BLaER1 treated with 17β-estradiol and CSF1 and Interleukin-3, amounts not matched to agents 10 nM and 100 nM (cell line): ENCODE measurements around the gene DNLZ.

Source experiments
- H3K27ac ChIP-seq, 11 experiments: shearing (Covaris generic); formaldehyde crosslinking; 2 replicates each; pipeline ENCODE4 v1.8.1; 2022
- H3K27me3 ChIP-seq, 11 experiments: shearing (Covaris generic); formaldehyde crosslinking; 2 replicates each; pipeline ENCODE4 v1.8.1; 2022
- H3K36me3 ChIP-seq, 11 experiments: shearing (Covaris generic); formaldehyde crosslinking; 2 replicates each; pipeline ENCODE4 v1.8.1; 2022
- H3K4me1 ChIP-seq, 10 experiments: shearing (Covaris generic); formaldehyde crosslinking; 2 replicates each; pipeline ENCODE4 v1.8.1; 2022
- H3K4me2 ChIP-seq, 11 experiments: shearing (Covaris generic); formaldehyde crosslinking; 2 replicates each; pipeline ENCODE4 v1.8.1; 2022
- H3K4me3 ChIP-seq, 10 experiments: shearing (Covaris generic); formaldehyde crosslinking; 2 replicates each; pipeline ENCODE4 v1.8.1; 2022
- H3K9ac ChIP-seq, 11 experiments: shearing (Covaris generic); formaldehyde crosslinking; 2 replicates each; pipeline ENCODE4 v1.8.1; 2022
- H3K9me3 ChIP-seq, 11 experiments: shearing (Covaris generic); formaldehyde crosslinking; replicated peaks in 1 of 11; 2 replicates each; pipeline ENCODE4 v1.8.1; 2022
- H4K20me1 ChIP-seq, 11 experiments: shearing (Covaris generic); formaldehyde crosslinking; 2 replicates each; pipeline ENCODE4 v1.8.1; 2022
- Cebpa-rat ChIP-seq, 11 experiments: shearing (Covaris generic); IDR thresholded peaks; 2 replicates each; pipeline ENCODE4 v1.8.1; 2022

The DNLZ gene

GRCh38 chr9:136399176-136400037, 35.9 kb upstream of the DNLZ start:
- peak overlapping the region; percentile 84 to 100 (median 94) for H3K4me3 ChIP-seq
- H4K20me1 ChIP-seq, result peaks cover 8 to 66% (median 52%) of the 10 kb centered on the region in 11 experiments; a peak in 20 of 22 replicates
- H3K4me2 ChIP-seq, result peak overlapping the region; percentile 86 to 100 (median 94)
- no peak for TF ChIP-seq Cebpa-rat (IDR thresholded peaks at IDR 0.05)
- H3K4me1 ChIP-seq, result peaks cover 23 to 35% (median 32%) of the 10 kb centered on the region in 10 experiments
- H3K27ac ChIP-seq, result peak overlapping the region in 10 of 11 experiments; percentile 60 to 87 (median 76); a peak in 21 of 22 replicates
- no peaks in the 10 kb centered on the region for H3K27me3 ChIP-seq
- peak overlapping the region; percentile 79 to 95 (median 85) for H3K9ac ChIP-seq
- H3K36me3 ChIP-seq, result peaks cover 49 to 73% (median 64%) of the 10 kb centered on the region in 11 experiments
- no peaks in the 10 kb centered on the region for H3K9me3 ChIP-seq

DNA sequence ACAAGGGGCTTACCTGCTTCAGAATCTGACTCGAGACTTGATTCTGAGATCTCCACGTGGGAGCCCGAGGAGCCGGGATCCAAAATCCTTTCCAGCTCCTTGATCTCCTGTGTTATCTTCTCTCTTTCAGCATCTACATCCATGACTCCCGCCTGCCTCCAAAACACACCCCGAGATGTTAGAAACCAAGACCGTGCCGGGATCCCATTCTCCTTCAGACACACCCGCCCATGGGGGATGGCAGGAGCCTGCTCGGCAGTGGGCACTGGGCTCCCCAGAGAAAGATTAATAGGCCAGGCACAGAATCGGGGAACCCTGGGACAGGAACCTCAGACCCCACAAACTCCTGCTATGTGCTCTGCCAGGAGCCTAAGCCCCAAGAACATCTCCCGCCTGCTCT, 34.7 kb upstream of the DNLZ start:
- Histone ChIP-seq H3K9me3 (no peaks in the 10 kb centered on the region), H3K9ac (peak overlapping the region; percentile 79 to 95 (median 85)), H3K27ac (peak overlapping the region in 2 of 11 experiments; percentile 79 to 87; a peak in 4 of 22 replicates), H4K20me1 (peaks cover 0 to 68% (median 48%) of the 10 kb centered on the region in 11 experiments; a peak in 20 of 22 replicates), H3K27me3 (no peaks in the 10 kb centered on the region), H3K4me2 (peak overlapping the region; percentile 86 to 100 (median 94)), H3K4me1 (peaks cover 12 to 24% (median 20%) of the 10 kb centered on the region in 10 experiments), H3K4me3 (peak overlapping the region in 9 of 10 experiments; percentile 84 to 100 (median 94); a peak in 17 of 20 replicates), H3K36me3 (peaks cover 58 to 73% (median 67%) of the 10 kb centered on the region in 11 experiments)
- TF ChIP-seq Cebpa-rat (IDR thresholded peaks at IDR 0.05), result no peak

DNA sequence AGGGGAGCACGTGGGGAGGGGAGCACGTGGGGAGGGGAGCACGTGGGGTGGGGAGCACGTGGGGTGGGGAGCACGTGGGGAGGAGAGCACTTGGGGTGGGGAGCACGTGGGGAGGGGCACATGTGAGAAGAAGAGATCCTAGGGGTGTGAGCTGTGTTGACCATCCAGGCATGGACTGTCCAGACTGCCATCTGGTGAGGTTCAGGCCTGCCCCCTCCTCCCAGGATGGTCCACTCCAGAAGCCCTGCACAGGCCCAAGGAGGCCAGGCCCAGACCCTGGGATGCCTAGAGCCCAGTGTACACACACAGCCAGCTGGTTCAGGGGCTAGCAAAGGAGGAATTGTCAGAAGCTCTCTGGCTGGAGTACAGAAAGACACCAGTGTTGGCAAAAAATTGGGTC, 34.1 kb upstream of the DNLZ start:
- no peak overlapping the region; a peak in 1 of 22 replicates for H3K27ac ChIP-seq
- H3K4me1 ChIP-seq, result peaks cover 11 to 24% (median 19%) of the 10 kb centered on the region in 10 experiments
- H3K27me3 ChIP-seq, result no peaks in the 10 kb centered on the region
- peaks cover 0 to 74% (median 54%) of the 10 kb centered on the region in 11 experiments; a peak in 20 of 22 replicates for H4K20me1 ChIP-seq
- no peak for TF ChIP-seq Cebpa-rat (IDR thresholded peaks at IDR 0.05)
- H3K4me3 ChIP-seq, result no peak overlapping the region
- H3K9me3 ChIP-seq, result no peaks in the 10 kb centered on the region
- H3K9ac ChIP-seq, result peak overlapping the region in 10 of 11 experiments; percentile 25 to 95 (median 84); a peak in 18 of 22 replicates
- H3K4me2 ChIP-seq, result peak overlapping the region in 1 of 11 experiments; percentile 92; a peak in 1 of 22 replicates
- H3K36me3 ChIP-seq, result peaks cover 64 to 79% (median 73%) of the 10 kb centered on the region in 11 experiments

GRCh38 chr9:136396219-136396515, 32.6 kb upstream of the DNLZ start:
- Histone ChIP-seq H3K9ac (0 out of 22 replicates have a peak overlapping the region, but pooled peaks of 1 of the 11 experiments have one; percentile 35), H3K9me3 (no peaks in the 10 kb centered on the region), H3K36me3 (peaks cover 64 to 79% (median 73%) of the 10 kb centered on the region in 11 experiments), H3K4me3 (no peak overlapping the region), H4K20me1 (peaks cover 0 to 88% (median 67%) of the 10 kb centered on the region in 11 experiments; a peak in 20 of 22 replicates), H3K27me3 (no peaks in the 10 kb centered on the region), H3K4me1 (peaks cover 11 to 24% (median 19%) of the 10 kb centered on the region in 10 experiments), H3K27ac (no peak overlapping the region), H3K4me2 (no peak overlapping the region)
- no peak for TF ChIP-seq Cebpa-rat (IDR thresholded peaks at IDR 0.05)

- Histone ChIP-seq H3K36me3 (peaks cover 65 to 81% (median 79%) of the 10 kb centered on the region in 11 experiments), H3K9ac (no peak overlapping the region), H3K9me3 (no peaks in the 10 kb centered on the region), H3K27me3 (no peaks in the 10 kb centered on the region), H3K4me3 (no peak overlapping the region), H3K4me2 (no peak overlapping the region), H3K4me1 (peaks cover 11 to 20% (median 17%) of the 10 kb centered on the region in 10 experiments), H3K27ac (no peak overlapping the region), H4K20me1 (peaks cover 0 to 84% (median 71%) of the 10 kb centered on the region in 11 experiments; a peak in 20 of 22 replicates)
- no peak for TF ChIP-seq Cebpa-rat (IDR thresholded peaks at IDR 0.05)
Observed at GRCh38 chr9:136395345-136396218, 32.0 kb upstream of the DNLZ start.

- Histone ChIP-seq H3K4me1 (peaks cover 11 to 16% (median 13%) of the 10 kb centered on the region in 10 experiments), H3K9ac (peak overlapping the region in 1 of 11 experiments; percentile 8; a peak in 2 of 22 replicates), H3K36me3 (peaks cover 66 to 87% (median 82%) of the 10 kb centered on the region in 11 experiments), H3K4me3 (no peak overlapping the region), H3K4me2 (no peak overlapping the region), H3K27me3 (no peaks in the 10 kb centered on the region), H3K27ac (no peak overlapping the region), H4K20me1 (peaks cover 0 to 85% (median 72%) of the 10 kb centered on the region in 11 experiments; a peak in 20 of 22 replicates), H3K9me3 (no peaks in the 10 kb centered on the region)
- no peak for TF ChIP-seq Cebpa-rat (IDR thresholded peaks at IDR 0.05)
Observed at GRCh38 chr9:136395020-136395340, 31.4 kb upstream of the DNLZ start.

- H3K27ac ChIP-seq, result no peak overlapping the region
- TF ChIP-seq Cebpa-rat (IDR thresholded peaks at IDR 0.05), result no peak
- no peaks in the 10 kb centered on the region for H3K27me3 ChIP-seq
- H3K4me3 ChIP-seq, result no peak overlapping the region
- H3K4me2 ChIP-seq, result no peak overlapping the region
- H3K9ac ChIP-seq, result peak overlapping the region in 1 of 11 experiments; percentile 8; a peak in 2 of 22 replicates
- peaks cover 0 to 85% (median 72%) of the 10 kb centered on the region in 11 experiments; a peak in 20 of 22 replicates for H4K20me1 ChIP-seq
- no peaks in the 10 kb centered on the region for H3K9me3 ChIP-seq
- H3K36me3 ChIP-seq, result peaks cover 72 to 92% (median 87%) of the 10 kb centered on the region in 11 experiments
- peaks cover 11 to 21% (median 13%) of the 10 kb centered on the region in 10 experiments for H3K4me1 ChIP-seq
Observed at GRCh38 chr9:136394312-136395019, 30.9 kb upstream of the DNLZ start.

DNA sequence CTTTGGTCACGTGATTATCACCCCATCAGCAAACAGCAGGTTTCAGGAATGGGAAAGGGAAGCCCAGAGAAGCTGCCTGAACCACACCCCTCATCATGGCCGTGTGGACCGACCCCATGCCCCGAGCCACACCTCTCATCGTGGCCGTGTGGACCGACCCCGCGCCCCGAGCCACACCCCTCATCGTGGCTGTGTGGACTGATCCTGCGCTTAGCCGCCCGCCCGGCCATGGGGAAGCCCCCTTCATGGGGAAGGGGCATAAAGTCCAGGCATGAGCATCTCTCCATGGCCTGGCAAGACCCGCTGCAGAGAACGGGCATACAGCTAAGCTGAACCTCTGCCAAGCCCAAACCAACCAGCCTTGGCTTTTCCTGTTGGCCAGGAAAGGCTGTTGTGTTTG, 30.0 kb upstream of the DNLZ start:
- H3K27me3 ChIP-seq, result no peaks in the 10 kb centered on the region
- peaks cover 4 to 16% (median 6%) of the 10 kb centered on the region in 10 experiments for H3K4me1 ChIP-seq
- H4K20me1 ChIP-seq, result peaks cover 0 to 85% (median 68%) of the 10 kb centered on the region in 11 experiments; a peak in 20 of 22 replicates
- H3K9ac ChIP-seq, result 0 out of 22 replicates have a peak overlapping the region, but pooled peaks of 1 of the 11 experiments have one; percentile 18
- TF ChIP-seq Cebpa-rat (IDR thresholded peaks at IDR 0.05), result no peak
- peaks cover 81 to 97% (median 94%) of the 10 kb centered on the region in 11 experiments for H3K36me3 ChIP-seq
- no peak overlapping the region for H3K4me3 ChIP-seq
- no peak overlapping the region for H3K27ac ChIP-seq
- no peak overlapping the region for H3K4me2 ChIP-seq
- no peaks in the 10 kb centered on the region for H3K9me3 ChIP-seq
